ENCODE data around the gene BATF3.

BATF3 gene

DNA sequence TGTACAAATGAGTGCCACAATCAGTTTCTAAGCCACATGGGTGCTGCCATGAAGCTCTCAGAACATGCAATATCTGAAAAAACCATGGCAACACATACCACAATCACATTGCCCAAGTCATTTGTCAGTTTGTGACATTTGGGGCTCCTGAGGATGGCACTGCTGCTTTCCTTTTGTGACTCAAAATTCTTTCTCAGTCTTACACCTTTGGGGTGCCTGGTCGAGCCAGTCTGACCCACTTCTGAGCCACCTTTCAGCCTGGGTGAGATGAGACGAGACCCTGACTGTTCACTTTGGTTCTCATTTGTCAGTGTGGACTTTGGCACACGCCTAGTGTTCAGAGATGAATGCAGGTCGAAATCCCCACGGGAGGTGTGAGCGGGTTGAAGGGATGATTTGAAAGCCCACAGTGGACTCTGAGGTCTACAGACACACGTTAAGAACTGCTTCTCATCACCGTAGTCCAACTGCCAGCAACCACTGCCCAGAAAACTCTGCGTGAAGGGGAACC is 8.0 kb downstream of the BATF3 start:
- Histone ChIP-seq H3K36me3 (ENCODE audit: insufficient read depth, low read length) (no peaks in the 10 kb centered on the region), H3K4me3 (ENCODE audit: low read depth, low read length) (no peak overlapping the region), H3K4me1 (ENCODE audit: control insufficient read depth, insufficient read depth, low read length, unreplicated experiment) (peaks cover 16% of the 10 kb centered on the region), H3K27me3 (ENCODE audit: insufficient read depth, low read length) (no peaks in the 10 kb centered on the region), H3K27ac (ENCODE audit: low read depth, low read length) (no peak overlapping the region), H3K79me2 (ENCODE audit: control insufficient read depth, insufficient read depth, low read length, unreplicated experiment) (no peaks in the 10 kb centered on the region), H2AFZ (ENCODE audit: low read length, unreplicated experiment) (no peak overlapping the region)

DNA sequence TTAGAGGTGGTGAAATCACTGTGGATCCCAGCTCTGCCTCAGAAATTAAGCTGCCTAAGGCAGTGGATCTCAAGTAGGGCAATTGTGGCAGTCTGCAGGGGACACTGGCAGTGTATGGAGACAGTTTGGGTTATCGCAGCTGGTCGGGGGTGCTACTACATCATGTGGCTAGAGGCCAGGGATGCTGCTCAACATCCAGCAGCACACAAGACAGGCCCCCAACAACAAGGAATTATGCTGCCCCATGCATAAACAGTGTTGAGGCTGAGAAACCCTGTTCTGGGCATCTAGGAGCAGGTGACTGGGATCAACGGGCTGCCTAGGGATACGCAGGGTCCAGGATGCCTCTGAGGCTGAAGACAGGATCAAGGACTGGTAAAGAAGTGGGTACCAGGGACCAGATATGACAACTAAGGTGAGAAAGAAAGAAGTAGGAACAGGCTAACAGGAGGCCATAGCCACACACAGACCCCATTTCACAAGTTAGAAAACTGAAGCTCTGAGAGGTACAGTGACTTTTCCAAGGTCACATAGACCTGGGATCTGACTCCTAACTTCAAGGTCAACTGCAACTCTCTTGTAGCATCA is 8.7 kb downstream of the BATF3 start:
- Histone ChIP-seq H3K79me2 (ENCODE audit: control insufficient read depth, insufficient read depth, low read length, unreplicated experiment) (no peaks in the 10 kb centered on the region), H3K27me3 (ENCODE audit: insufficient read depth, low read length) (no peaks in the 10 kb centered on the region), H3K27ac (ENCODE audit: low read depth, low read length) (no peak overlapping the region), H3K4me1 (ENCODE audit: control insufficient read depth, insufficient read depth, low read length, unreplicated experiment) (peaks cover 16% of the 10 kb centered on the region), H3K36me3 (ENCODE audit: insufficient read depth, low read length) (no peaks in the 10 kb centered on the region), H2AFZ (ENCODE audit: low read length, unreplicated experiment) (no peak overlapping the region), H3K4me3 (ENCODE audit: low read depth, low read length) (no peak overlapping the region)

DNA sequence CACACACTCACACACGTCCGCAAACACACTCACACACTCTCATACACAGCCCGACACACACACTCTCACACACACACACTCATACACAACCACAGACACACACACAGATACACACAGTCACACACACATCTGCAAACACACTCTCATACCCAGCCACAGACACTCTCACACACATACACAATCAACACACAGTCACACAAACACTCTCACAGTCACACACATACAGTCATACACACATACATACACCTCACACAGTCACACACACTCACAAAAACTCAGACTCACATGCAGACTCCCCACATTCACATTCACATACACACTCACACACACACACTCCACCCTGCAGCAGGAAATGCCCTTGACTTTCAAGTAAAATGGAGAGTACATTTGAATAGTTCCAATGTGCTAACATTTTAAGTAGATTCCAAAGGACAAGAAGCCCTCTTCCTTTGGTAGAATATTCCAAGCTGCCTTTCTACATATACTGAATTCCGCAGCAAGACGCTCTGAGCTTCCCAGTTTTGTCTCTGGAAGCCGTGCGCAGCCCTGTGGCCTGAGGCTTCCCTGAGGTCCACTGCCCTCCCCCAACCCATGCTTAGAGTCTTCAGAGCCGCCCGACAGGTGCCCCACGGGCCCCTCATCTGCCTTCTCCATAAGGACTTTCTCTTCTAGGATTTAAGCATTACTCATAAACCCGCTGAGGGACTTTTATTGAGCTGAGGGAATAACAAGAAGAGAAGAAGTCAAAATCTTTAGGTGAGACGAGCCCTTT is 9.7 kb downstream of the BATF3 start:
- Histone ChIP-seq H3K79me2 (ENCODE audit: control insufficient read depth, insufficient read depth, low read length, unreplicated experiment) (no peaks in the 10 kb centered on the region), H3K27me3 (ENCODE audit: insufficient read depth, low read length) (no peaks in the 10 kb centered on the region), H3K4me1 (ENCODE audit: control insufficient read depth, insufficient read depth, low read length, unreplicated experiment) (peaks cover 16% of the 10 kb centered on the region), H3K27ac (ENCODE audit: low read depth, low read length) (no peak overlapping the region), H2AFZ (ENCODE audit: low read length, unreplicated experiment) (no peak overlapping the region), H3K36me3 (ENCODE audit: insufficient read depth, low read length) (no peaks in the 10 kb centered on the region), H3K4me3 (ENCODE audit: low read depth, low read length) (no peak overlapping the region)

DNA sequence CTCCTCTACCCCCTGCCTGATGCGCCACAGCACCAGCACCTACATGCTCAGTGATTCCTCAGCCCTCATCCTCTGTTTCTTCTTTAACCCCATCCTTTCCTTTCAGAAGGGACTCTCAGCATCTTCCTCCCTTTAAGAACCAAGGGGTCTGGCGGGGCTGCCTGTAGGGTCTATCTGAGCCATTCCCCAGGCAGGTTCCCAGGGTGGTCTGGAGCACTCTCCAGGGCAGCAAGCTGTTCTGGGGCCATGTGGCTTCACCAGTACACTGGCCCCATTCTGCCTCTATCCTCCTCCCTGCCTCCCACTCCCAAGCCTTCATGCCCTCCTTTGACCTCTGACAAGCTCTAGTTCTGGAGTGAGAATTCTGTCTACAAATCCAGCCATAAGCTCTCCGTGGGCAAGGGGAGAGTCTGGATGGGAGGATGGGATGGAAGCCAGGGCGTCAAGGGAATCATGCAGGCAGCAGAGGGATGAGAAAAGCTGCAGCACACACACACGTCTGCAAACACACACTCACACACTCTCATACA is 10.4 kb downstream of the BATF3 start:
- H3K79me2 ChIP-seq (ENCODE audit: control insufficient read depth, insufficient read depth, low read length, unreplicated experiment), result no peaks in the 10 kb centered on the region
- H3K27me3 ChIP-seq (ENCODE audit: insufficient read depth, low read length), result no peaks in the 10 kb centered on the region
- no peak overlapping the region for H2AFZ ChIP-seq (ENCODE audit: low read length, unreplicated experiment)
- H3K4me1 ChIP-seq (ENCODE audit: control insufficient read depth, insufficient read depth, low read length, unreplicated experiment), result peaks cover 16% of the 10 kb centered on the region
- H3K4me3 ChIP-seq (ENCODE audit: low read depth, low read length), result no peak overlapping the region
- H3K27ac ChIP-seq (ENCODE audit: low read depth, low read length), result no peak overlapping the region
- H3K36me3 ChIP-seq (ENCODE audit: insufficient read depth, low read length), result no peaks in the 10 kb centered on the region

DNA sequence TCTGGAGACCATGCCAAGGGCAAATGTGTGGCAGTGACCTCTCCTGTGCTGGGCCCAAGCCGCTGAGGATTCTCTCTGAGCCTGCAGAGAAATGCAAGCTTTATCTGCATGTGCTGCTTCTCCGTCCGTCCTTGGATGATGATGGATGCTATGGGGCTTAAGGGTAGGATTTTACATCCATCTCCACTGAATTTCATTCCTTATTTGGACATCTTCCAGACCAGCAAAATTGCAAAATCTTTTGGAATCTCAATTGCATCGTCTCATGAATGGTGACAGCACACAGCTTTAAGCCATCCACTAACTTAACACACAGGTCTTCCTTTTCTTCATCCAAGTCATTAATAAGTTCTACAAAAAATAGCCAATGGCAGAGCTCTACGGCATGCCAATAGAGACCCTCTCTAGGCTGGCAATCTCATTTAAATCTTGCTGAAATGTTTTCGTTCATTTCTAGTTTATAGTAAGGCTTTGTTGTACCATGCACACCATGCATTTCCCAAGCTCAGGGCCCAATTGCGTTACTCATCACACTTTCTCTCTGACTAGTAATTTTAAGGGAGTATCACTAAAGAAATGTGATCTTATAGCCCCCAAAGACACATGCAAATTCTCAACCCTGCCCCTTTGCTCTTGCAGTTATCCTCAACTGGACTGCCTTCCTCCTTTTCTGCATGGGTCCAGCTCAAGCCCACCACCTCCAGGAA is 11.1 kb downstream of the BATF3 start:
- peaks cover 16% of the 10 kb centered on the region for H3K4me1 ChIP-seq (ENCODE audit: control insufficient read depth, insufficient read depth, low read length, unreplicated experiment)
- H3K27ac ChIP-seq (ENCODE audit: low read depth, low read length), result no peak overlapping the region
- no peaks in the 10 kb centered on the region for H3K79me2 ChIP-seq (ENCODE audit: control insufficient read depth, insufficient read depth, low read length, unreplicated experiment)
- no peaks in the 10 kb centered on the region for H3K27me3 ChIP-seq (ENCODE audit: insufficient read depth, low read length)
- no peak overlapping the region for H2AFZ ChIP-seq (ENCODE audit: low read length, unreplicated experiment)
- no peaks in the 10 kb centered on the region for H3K36me3 ChIP-seq (ENCODE audit: insufficient read depth, low read length)
- H3K4me3 ChIP-seq (ENCODE audit: low read depth, low read length), result no peak overlapping the region

DNA sequence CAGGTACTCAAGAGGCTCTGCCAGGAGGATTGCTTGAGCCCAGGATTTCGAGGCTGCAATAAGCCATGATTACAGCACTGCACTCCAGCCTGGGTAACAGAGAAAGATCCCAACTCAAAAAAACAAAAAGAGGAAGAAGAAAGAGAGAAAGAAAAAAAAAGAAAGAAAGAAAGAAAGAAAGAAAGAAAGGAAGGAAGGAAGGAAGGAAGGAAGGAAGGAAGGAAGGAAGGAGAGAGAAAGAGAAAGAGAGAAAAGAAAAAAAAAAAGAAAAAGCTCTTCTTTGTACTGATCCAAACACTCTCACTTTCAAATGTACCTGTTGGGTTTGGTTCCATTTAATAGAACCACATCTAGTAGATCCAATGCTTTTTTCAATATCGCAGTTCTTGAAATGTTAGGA is 11.8 kb downstream of the BATF3 start:
- Histone ChIP-seq H3K4me3 (ENCODE audit: low read depth, low read length) (no peak overlapping the region), H2AFZ (ENCODE audit: low read length, unreplicated experiment) (no peak overlapping the region), H3K27me3 (ENCODE audit: insufficient read depth, low read length) (no peaks in the 10 kb centered on the region), H3K4me1 (ENCODE audit: control insufficient read depth, insufficient read depth, low read length, unreplicated experiment) (peaks cover 10% of the 10 kb centered on the region), H3K36me3 (ENCODE audit: insufficient read depth, low read length) (no peaks in the 10 kb centered on the region), H3K27ac (ENCODE audit: low read depth, low read length) (no peak overlapping the region), H3K79me2 (ENCODE audit: control insufficient read depth, insufficient read depth, low read length, unreplicated experiment) (no peaks in the 10 kb centered on the region)

DNA sequence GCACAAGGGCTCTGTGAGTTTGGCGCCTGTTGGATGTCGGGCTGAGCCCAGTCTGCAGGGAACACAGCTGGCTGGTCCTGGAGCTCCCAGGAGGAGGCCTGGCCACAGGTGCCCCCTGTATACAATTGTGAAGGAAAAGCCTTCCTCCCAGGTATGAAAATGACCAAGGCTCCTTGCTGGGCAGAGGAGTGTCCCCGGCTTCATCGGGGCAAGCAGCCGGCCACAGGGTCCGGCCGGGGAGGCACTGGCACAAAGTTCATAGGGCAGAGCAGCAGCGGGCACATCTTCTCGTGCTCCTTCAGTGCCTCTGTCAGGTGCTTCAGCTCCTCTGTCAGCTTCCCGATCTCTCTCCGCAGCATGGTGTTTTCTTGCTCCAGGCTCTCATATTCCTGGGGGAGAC is 13.0 kb downstream of the BATF3 start:
- no peaks in the 10 kb centered on the region for H3K27me3 ChIP-seq (ENCODE audit: insufficient read depth, low read length)
- no peaks in the 10 kb centered on the region for H3K36me3 ChIP-seq (ENCODE audit: insufficient read depth, low read length)
- peaks cover 6% of the 10 kb centered on the region for H3K4me1 ChIP-seq (ENCODE audit: control insufficient read depth, insufficient read depth, low read length, unreplicated experiment)
- no peaks in the 10 kb centered on the region for H3K79me2 ChIP-seq (ENCODE audit: control insufficient read depth, insufficient read depth, low read length, unreplicated experiment)
- no peak overlapping the region for H3K27ac ChIP-seq (ENCODE audit: low read depth, low read length)
- no peak overlapping the region for H3K4me3 ChIP-seq (ENCODE audit: low read depth, low read length)
- no peak overlapping the region for H2AFZ ChIP-seq (ENCODE audit: low read length, unreplicated experiment)

DNA sequence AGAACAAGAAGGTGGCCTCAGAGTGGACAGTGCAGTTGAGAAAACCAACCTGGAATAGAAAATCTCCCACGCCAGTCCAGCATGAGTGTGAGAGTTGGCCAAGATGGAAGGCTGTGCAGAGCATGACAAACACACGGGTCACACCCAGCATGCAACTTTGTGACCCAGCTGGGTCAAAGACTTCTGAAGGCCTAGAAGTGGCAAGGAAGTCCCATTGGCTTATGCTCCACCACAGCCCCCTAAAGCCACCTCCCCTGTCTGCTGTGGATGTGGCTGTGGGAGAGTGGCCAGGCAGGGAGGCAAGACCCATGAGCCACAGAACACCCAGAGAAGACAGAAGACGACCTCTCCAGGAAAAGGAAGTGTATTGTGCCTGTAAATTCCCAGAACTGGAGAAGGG is 13.6 kb downstream of the BATF3 start:
- Histone ChIP-seq H3K79me2 (ENCODE audit: control insufficient read depth, insufficient read depth, low read length, unreplicated experiment) (no peaks in the 10 kb centered on the region), H3K4me3 (ENCODE audit: low read depth, low read length) (no peak overlapping the region), H3K27me3 (ENCODE audit: insufficient read depth, low read length) (no peaks in the 10 kb centered on the region), H2AFZ (ENCODE audit: low read length, unreplicated experiment) (no peak overlapping the region), H3K4me1 (ENCODE audit: control insufficient read depth, insufficient read depth, low read length, unreplicated experiment) (peaks cover 6% of the 10 kb centered on the region), H3K36me3 (ENCODE audit: insufficient read depth, low read length) (no peaks in the 10 kb centered on the region), H3K27ac (ENCODE audit: low read depth, low read length) (no peak overlapping the region)

DNA sequence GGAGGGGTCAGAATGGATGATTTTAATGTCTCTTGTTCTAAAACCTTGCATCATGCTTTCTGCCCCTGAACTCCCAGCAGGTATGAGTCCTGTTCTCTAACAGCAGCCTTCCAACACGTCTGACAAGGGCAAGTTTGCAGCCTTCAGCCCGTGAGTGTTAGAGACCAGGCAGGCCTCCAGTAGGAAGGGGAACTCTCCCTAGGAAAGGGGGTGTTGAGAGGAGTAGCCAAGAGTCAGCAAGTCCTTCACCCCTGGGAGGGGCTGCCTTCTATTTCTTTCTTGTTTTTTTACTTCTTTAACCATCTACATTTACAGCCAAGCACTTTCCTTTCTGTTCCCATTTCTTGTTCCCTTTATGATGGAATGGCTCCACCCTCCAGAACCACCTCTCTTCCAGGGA is 14.2 kb downstream of the BATF3 start:
- Histone ChIP-seq H3K36me3 (ENCODE audit: insufficient read depth, low read length) (no peaks in the 10 kb centered on the region), H2AFZ (ENCODE audit: low read length, unreplicated experiment) (no peak overlapping the region), H3K79me2 (ENCODE audit: control insufficient read depth, insufficient read depth, low read length, unreplicated experiment) (no peaks in the 10 kb centered on the region), H3K4me3 (ENCODE audit: low read depth, low read length) (no peak overlapping the region), H3K4me1 (ENCODE audit: control insufficient read depth, insufficient read depth, low read length, unreplicated experiment) (peaks cover 6% of the 10 kb centered on the region), H3K27ac (ENCODE audit: low read depth, low read length) (no peak overlapping the region), H3K27me3 (ENCODE audit: insufficient read depth, low read length) (no peaks in the 10 kb centered on the region)

DNA sequence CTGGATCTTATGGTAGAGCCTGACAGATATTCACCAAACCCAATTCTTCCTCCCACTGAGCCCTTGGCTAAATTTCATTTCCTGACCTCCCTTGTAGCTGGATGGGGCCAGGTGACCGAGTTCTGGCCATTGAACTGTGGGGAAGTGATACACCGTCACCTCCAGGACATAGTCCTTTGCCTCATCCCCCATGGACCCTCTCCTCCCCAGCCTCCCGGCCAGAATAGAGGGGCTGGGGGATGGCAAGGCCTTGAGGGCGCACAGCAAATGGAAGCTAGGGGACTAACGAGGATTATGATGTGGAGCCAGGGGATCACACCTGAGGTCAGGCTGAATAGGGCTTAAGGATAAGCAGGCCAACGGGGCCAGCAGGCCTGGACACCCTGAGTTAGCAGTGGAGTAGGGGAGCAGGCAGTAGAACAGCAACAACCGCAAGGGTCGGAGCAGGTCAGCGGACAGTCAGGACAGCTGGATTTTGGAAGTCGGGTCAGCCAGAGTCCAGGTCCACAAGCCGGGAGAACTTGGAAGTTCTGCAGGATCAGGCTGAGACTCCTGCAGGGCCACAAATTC is 15.0 kb downstream of the BATF3 start:
- Histone ChIP-seq H3K79me2 (ENCODE audit: control insufficient read depth, insufficient read depth, low read length, unreplicated experiment) (no peaks in the 10 kb centered on the region), H3K27me3 (ENCODE audit: insufficient read depth, low read length) (no peaks in the 10 kb centered on the region), H3K4me1 (ENCODE audit: control insufficient read depth, insufficient read depth, low read length, unreplicated experiment) (peaks cover 6% of the 10 kb centered on the region), H2AFZ (ENCODE audit: low read length, unreplicated experiment) (no peak overlapping the region), H3K27ac (ENCODE audit: low read depth, low read length) (no peak overlapping the region), H3K36me3 (ENCODE audit: insufficient read depth, low read length) (no peaks in the 10 kb centered on the region), H3K4me3 (ENCODE audit: low read depth, low read length) (no peak overlapping the region)

Measured in ACC112 (cell line).